HepG2 (cell line): Measurements from ENCODE around the gene EPHA2. TPM values are rescaled to one million over a fixed set of nuclear protein-coding genes. Genes with fewer than 3 reads are reported as not detected.

ENCODE experiments used
- CREB3 ChIP-seq: sonication (generic); formaldehyde crosslinking; IDR thresholded peaks from 2 replicates; pipeline ENCODE4 v1.5.0; 2020; ENCODE audit warnings: missing genetic modification reagents
- ETV5 ChIP-seq: IDR thresholded peaks from 2 replicates; pipeline ENCODE4 v1.6.1; 2018; ENCODE audit warnings: missing biosample characterization, missing genetic modification reagents, inconsistent platforms, borderline replicate concordance
- FOSL1 ChIP-seq: sonication (generic); formaldehyde crosslinking; IDR thresholded peaks from 2 replicates; pipeline ENCODE4 v1.9.0; 2021; ENCODE audit warnings: missing genetic modification reagents, borderline replicate concordance
- HNF4A ChIP-seq: sonication (generic); formaldehyde crosslinking; IDR thresholded peaks from 2 replicates; pipeline ENCODE4 v1.4.0; 2020; ENCODE audit warnings: missing genetic modification reagents
- IRF9 ChIP-seq: sonication (generic); formaldehyde crosslinking; IDR thresholded peaks from 2 replicates; pipeline ENCODE4 v1.8.0; 2022; ENCODE audit warnings: missing genetic modification reagents, mild to moderate bottlenecking, borderline replicate concordance
- PHF5A ChIP-seq: IDR thresholded peaks from one replicate; pipeline ENCODE4 v1.6.1; 2018; ENCODE audit warnings: low read depth, missing genetic modification reagents; ENCODE audit not compliant: unreplicated experiment
- PITX1 ChIP-seq: sonication (generic); formaldehyde crosslinking; IDR thresholded peaks from 2 replicates; pipeline ENCODE4 v1.5.1; 2020; ENCODE audit warnings: mild to moderate bottlenecking, missing genetic modification reagents
- PREB ChIP-seq: sonication (generic); formaldehyde crosslinking; IDR thresholded peaks from 2 replicates; pipeline ENCODE4 v1.4.0; 2020; ENCODE audit warnings: missing genetic modification reagents
- RFX5 ChIP-seq: IDR thresholded peaks from 2 replicates; pipeline ENCODE4 v1.6.1; 2011; ENCODE audit warnings: low read depth, low read length, improper control_type of control experiment
- SMAD9 ChIP-seq: sonication (generic); formaldehyde crosslinking; IDR thresholded peaks from 2 replicates; pipeline ENCODE4 v1.5.1; 2020; ENCODE audit warnings: mild to moderate bottlenecking, missing genetic modification reagents
- WIZ ChIP-seq: sonication (generic); formaldehyde crosslinking; IDR thresholded peaks from 2 replicates; pipeline ENCODE4 v1.5.1; 2020; ENCODE audit warnings: mild to moderate bottlenecking, missing genetic modification reagents
- ZFP1 ChIP-seq: IDR thresholded peaks from 2 replicates; pipeline ENCODE4 v1.6.1; 2016
- ZNF674 ChIP-seq: sonication (generic); formaldehyde crosslinking; IDR thresholded peaks from 2 replicates; pipeline ENCODE4 v1.5.0; 2020; ENCODE audit warnings: low read depth, mild to moderate bottlenecking, missing genetic modification reagents
- ZNF773 ChIP-seq: sonication (generic); formaldehyde crosslinking; IDR thresholded peaks from 2 replicates; pipeline ENCODE4 v1.4.0; 2020; ENCODE audit warnings: missing genetic modification reagents, borderline replicate concordance
- ZNF781 ChIP-seq: sonication (generic); formaldehyde crosslinking; IDR thresholded peaks from 2 replicates; pipeline ENCODE4 v1.5.1; 2020; ENCODE audit warnings: borderline replicate concordance, mild to moderate bottlenecking, missing genetic modification reagents; ENCODE audit errors: not compliant biosample characterization
- ZNF841 ChIP-seq: sonication (generic); formaldehyde crosslinking; IDR thresholded peaks from 2 replicates; pipeline ENCODE4 v1.8.1; 2023; ENCODE audit warnings: missing genetic modification reagents, borderline replicate concordance
- polyA plus RNA-seq, 8 experiments: library from polyadenylated mRNA; depleted of rRNA in 3 of 8; stranded (reverse) in 7 of 8; unstranded in 1 of 8; fragments of >200 nt; fragmentation: Illumina TruSeq in 4 of 8; extraction: Trizol in 4 of 8; gene quantifications; 2 replicates each; pipeline versions ENCODE4 v1.2.1 to v1.2.3, GENCODE V29; 2011 to 2016; ENCODE audit warnings: low read depth in 4 of 8, missing spikeins in 1 of 8, mixed read lengths in 1 of 8; ENCODE audit not compliant: insufficient read depth in 1 of 8
- total RNA-seq, 5 experiments: library from RNA; depleted of rRNA; stranded (reverse); fragments of >200 nt; fragmentation: Illumina TruSeq; extraction: Trizol; gene quantifications; 2 replicates each; pipeline ENCODE4 v1.2.3, GENCODE V29; 2016; ENCODE audit warnings: low read depth in 1 of 5
- TF ChIP-seq, protein P1 (sequence below): sonication (generic); formaldehyde crosslinking; IDR thresholded peaks from 2 replicates; pipeline ENCODE4 v1.5.0; 2020; ENCODE audit warnings: mild to moderate bottlenecking, missing genetic modification reagents
- TF ChIP-seq, protein P2 (sequence below): IDR thresholded peaks from 2 replicates; pipeline ENCODE4 v1.6.1; 2012; ENCODE audit warnings: low read length, improper control_type of control experiment

Gene EPHA2
- total and polyA plus RNA-seq, 2 of the 13 experiments (the other 11 are each of a cell fraction or from before 2014, with no cell fraction given), result 33.6 to 53.6 TPM

DNA sequence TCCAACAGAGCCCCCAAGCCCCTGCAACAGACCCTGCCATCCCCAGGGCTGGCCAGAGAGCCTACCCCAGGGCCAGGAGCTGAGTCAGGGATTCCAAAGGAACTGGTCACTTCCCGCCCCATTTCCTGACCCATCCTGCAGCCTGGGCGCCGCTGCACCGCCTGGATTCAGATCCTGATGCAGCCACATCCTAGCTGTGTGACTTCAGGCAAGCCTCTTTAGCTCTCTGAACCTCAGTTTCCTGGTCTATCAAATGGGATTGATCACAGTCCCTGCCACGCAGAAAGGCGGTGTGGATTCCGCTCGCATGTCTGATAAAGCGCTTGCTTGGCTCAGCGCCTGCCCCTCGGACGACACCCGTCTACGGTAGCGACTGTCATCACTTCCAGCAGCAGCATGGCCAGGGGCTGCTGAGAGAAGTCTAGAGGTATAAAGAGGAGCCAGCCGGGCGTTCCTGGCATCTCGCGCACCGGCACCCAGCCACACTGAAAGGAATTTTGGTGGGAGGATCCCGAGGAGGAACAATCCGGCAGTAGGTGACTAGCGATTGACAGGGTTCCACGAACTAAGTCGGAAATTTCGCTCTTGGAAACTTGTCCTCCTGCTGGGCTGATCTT, 10.1 kb downstream of the EPHA2 start (continued):
- TF ChIP-seq CREB3 (no peak), FOSL1 (no peak), SMAD9 (no peak), ZNF773 (no peak), ZNF781 (CRISPR knock-in tag) (no peak), RFX5 (no peak), ZNF841 (CRISPR knock-in tag) (no peak), HNF4A (CRISPR knock-in tag) (no peak), WIZ (CRISPR knock-in tag) (no peak), ZNF674 (CRISPR knock-in tag) (no peak), PHF5A (CRISPR knock-in tag) (no peak), IRF9 (CRISPR knock-in tag) (no peak), PREB (CRISPR knock-in tag) (no peak), PITX1 (no peak), ZFP1 (CRISPR knock-in tag) (no peak), ETV5 (CRISPR knock-in tag) (peak; percentile 36)
- TF ChIP-seq, protein P1, sequence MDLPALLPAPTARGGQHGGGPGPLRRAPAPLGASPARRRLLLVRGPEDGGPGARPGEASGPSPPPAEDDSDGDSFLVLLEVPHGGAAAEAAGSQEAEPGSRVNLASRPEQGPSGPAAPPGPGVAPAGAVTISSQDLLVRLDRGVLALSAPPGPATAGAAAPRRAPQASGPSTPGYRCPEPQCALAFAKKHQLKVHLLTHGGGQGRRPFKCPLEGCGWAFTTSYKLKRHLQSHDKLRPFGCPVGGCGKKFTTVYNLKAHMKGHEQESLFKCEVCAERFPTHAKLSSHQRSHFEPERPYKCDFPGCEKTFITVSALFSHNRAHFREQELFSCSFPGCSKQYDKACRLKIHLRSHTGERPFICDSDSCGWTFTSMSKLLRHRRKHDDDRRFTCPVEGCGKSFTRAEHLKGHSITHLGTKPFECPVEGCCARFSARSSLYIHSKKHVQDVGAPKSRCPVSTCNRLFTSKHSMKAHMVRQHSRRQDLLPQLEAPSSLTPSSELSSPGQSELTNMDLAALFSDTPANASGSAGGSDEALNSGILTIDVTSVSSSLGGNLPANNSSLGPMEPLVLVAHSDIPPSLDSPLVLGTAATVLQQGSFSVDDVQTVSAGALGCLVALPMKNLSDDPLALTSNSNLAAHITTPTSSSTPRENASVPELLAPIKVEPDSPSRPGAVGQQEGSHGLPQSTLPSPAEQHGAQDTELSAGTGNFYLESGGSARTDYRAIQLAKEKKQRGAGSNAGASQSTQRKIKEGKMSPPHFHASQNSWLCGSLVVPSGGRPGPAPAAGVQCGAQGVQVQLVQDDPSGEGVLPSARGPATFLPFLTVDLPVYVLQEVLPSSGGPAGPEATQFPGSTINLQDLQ, result no peak
- TF ChIP-seq, protein P2, sequence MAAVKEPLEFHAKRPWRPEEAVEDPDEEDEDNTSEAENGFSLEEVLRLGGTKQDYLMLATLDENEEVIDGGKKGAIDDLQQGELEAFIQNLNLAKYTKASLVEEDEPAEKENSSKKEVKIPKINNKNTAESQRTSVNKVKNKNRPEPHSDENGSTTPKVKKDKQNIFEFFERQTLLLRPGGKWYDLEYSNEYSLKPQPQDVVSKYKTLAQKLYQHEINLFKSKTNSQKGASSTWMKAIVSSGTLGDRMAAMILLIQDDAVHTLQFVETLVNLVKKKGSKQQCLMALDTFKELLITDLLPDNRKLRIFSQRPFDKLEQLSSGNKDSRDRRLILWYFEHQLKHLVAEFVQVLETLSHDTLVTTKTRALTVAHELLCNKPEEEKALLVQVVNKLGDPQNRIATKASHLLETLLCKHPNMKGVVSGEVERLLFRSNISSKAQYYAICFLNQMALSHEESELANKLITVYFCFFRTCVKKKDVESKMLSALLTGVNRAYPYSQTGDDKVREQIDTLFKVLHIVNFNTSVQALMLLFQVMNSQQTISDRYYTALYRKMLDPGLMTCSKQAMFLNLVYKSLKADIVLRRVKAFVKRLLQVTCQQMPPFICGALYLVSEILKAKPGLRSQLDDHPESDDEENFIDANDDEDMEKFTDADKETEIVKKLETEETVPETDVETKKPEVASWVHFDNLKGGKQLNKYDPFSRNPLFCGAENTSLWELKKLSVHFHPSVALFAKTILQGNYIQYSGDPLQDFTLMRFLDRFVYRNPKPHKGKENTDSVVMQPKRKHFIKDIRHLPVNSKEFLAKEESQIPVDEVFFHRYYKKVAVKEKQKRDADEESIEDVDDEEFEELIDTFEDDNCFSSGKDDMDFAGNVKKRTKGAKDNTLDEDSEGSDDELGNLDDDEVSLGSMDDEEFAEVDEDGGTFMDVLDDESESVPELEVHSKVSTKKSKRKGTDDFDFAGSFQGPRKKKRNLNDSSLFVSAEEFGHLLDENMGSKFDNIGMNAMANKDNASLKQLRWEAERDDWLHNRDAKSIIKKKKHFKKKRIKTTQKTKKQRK, result no peak
